HL-60/S4 treated with retinoic acid at 250 ng/mL for 4 days and 3 days (cell line): ENCODE data around the gene SRCIN1.

Experiments
- in situ Hi-C: fragments of 300-500 bp; cut with MboI; formaldehyde crosslinking; loops from 2 replicates; pipeline ENCODE4 v1.7.0; 2022; ENCODE audit warnings: low sequenced_read_pairs

Gene SRCIN1

GRCh38 chr17:38566666-38567031, 39.1 kb downstream of the SRCIN1 start:
- in situ Hi-C loops, result no loop called here

DNA sequence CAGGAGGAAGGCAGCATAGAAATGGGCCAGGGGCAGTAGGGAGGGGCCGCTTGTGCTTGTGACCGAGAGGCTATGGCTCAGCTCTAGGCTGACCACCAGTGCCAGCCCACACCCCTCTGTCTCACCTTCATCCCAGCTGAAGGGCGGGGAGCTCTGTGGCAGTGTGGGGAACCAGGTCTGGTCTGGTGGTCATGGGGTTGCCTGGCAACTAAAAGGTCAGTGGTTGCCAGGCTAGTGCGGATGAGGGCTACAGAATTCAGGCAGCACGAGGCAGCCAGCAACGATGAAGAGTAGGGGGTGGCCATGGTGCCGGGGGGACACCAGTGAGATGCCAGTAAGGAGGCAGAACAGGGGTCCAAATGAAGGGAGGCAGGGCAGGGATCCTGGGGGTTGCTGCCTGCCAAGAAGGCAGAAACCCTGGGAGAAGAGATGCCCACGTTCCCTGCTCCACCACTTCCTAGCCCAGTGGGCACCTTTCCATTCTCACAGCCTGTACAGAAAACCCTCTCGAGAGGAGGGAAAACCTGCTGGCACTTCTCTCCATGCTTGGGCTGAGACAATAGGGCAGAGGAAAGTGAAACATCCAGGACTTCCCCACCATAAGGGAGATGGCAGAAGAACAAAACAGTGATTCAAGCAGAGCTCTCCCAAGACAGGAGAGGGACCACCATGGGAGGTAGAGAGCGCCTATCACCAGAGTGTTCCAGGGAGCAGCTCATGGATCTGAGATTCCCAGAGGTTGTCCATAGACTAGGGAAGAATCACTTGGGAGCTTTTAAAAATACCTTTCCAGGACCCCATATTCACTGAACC, 39.7 kb downstream of the SRCIN1 start:
- in situ Hi-C loops, result no loop called here

DNA sequence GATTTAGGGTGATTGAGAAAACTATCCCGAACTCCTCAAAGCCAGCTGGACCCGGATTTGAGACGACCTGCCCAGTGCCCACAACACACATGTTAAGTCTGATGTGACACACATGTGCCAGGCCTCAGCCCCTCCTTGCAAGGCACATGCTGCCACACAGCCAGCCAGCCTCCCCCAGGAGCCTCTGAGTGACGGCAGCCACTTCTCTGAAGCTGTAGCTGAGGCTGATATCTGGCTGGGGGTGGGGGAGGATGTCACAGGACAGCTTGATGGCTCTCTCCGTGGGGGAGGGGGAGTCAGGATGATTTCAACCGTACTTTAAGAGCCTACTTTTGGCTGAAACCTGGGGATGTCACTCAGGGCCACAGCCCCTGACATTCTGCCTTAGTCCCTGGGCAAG, 40.9 kb downstream of the SRCIN1 start:
- in situ Hi-C loops, result no loop called here

DNA sequence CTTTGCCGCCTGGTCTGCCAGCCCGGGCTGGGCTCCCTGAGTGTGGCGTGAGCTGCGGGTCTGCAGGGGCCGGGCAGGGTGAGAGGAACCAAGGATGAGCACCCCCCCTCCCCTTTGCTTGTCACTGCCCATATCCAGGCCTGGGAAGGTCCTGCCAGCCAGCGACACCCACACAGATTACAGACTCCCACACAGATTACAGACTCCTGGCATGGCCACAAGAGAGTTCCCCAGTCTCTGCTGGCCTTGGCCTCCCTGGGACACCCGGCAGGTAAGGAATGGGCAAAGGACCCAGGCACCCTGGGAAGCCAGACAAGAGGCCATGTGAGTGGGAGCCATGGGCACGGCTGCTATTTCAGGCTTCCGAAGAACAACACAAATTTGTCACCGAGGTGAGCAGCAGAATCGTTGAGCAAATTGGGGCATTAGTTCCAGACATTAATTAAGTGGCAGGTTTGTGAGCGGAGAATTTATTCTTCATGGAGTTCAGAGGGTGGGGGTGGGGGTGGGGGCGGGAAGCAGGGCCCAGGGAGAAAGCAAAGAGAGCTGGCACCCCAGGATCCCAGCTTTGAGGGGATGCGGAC, 41.4 kb downstream of the SRCIN1 start:
- in situ Hi-C loops, result no loop called here

DNA sequence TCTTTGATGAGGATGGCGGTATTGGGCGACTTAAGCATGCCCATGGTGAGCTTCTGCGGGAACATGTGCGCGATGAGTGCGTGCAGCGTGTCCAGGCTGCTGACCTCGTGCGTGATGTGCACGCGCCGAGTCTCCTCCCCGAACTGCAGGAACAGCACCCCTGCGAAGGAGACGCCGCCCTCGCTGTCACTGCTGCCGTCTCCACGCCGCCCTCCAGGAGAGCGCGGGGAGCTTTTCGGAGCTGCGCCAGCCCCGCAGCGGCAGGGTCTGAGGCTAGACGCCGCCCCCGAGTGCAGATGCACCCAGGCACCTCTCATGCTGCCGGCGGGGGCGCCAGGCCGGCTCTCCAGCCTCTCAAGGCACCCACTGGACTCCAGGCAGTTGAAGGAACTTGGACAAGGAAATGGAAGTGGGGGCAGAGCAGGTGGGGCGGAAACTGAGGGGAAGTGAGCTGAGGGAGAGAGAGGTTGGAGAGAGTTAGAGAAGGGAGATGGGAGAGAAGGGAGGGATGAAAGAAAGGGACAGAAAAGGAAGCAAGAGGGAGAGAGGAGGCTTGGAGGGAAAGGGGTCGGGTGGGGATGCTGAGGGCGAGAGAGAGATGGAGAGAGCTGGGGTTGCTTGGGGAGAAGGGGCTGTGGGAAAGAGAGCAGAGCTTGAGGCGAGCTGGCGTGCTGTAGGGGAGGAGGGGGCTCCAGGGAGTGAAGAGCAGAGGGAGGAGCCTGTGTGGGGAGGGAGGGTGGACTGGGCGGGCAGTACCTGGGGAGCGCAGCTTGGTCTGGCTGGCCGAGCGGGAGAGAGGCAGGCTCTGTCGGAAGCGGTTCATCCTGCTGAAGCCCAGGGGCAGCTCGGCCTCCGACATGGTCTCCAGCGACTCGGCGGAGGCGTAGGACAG, 42.1 kb downstream of the SRCIN1 start:
- in situ Hi-C loops, result no loop called here

DNA sequence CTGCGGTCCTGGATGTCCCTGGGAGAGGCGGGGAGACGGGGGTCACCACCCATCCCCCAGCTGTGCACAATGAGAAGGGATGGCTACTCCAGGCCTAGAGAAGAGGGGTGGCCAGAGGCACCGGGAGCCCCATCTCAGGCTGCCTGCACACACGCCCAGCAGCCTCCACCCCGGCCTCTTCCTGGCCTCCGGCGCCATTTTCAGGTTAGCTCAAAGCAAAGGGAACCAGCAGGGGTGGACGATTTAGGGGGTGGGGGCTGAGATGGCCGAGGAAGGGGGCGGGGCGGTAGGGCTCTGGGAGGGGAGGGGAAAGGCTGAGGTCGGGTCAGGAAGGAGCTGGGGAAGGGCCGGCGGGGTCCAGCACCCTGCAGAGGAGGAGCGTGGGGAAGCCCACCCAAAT, 42.8 kb downstream of the SRCIN1 start:
- in situ Hi-C loops, result no loop called here

GRCh38 chr17:38562215-38562569, 43.6 kb downstream of the SRCIN1 start:
- in situ Hi-C loops, result no loop called here

- in situ Hi-C loops, result no loop called here
Measured at GRCh38 chr17:38561416-38562214, 44.1 kb downstream of the SRCIN1 start.

DNA sequence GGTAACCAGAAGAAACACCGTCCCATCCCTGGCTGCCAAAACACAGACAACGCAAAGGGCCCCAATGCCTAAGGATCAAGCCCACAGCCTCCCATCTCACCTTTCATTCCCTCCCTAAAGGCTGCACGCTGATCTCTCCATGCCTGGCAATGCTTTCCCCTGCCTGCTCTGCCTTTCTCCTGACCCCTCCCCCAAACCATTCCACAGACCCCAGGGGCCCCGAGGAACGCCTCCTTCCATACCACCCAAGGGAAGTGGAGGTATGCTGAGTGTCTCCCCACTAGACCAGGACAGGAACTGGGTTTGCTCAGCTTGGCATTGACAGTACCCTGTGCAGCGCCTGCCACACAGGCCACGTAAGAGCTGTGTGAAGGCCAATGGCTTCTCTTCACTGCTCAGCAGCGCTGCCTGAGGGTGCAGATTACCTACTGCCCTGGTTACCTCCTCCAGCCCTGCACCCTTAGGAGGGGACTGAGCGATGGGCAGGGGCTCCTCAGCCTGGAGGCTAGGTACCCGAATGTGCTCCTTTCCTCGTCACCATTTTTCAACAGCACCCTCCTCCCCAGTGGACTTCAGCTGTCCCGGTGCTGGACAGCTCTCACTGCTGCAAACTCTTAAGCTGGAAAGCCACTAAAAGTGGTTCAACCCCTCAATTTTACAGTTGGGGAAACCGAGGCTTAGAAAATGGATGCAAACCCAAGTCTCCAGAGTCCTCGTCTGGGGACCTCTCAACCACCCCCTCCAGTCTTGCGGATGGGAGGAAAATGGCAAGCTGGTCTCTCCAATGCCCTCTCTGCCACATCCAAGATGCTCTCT, 45.0 kb downstream of the SRCIN1 start:
- in situ Hi-C loops, result no loop called here

DNA sequence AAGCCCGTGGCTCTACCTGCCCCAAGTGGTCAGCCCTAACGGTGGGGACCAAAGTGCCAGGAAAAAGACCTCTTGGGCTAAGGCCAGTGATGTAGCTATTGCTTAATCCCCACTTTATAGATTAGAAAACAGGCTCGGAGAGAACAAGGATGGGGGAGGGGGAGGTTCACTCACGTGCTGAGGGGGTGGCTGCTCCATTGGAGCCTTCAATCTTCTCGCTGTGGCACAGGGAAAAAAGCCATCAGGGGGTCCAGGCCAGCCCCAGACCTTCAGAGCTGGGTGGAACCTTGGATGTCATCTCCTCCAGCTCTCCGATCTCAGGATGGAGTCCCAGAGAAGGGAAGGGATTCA, 45.9 kb downstream of the SRCIN1 start:
- in situ Hi-C loops, result no loop called here

GRCh38 chr17:38559051-38559879, 46.5 kb downstream of the SRCIN1 start:
- in situ Hi-C loops, result no loop called here

- in situ Hi-C loops, result no loop called here
Measured at GRCh38 chr17:38558728-38559050, 47.1 kb downstream of the SRCIN1 start.

GRCh38 chr17:38557836-38558727, 47.7 kb downstream of the SRCIN1 start:
- in situ Hi-C loops, result no loop called here

DNA sequence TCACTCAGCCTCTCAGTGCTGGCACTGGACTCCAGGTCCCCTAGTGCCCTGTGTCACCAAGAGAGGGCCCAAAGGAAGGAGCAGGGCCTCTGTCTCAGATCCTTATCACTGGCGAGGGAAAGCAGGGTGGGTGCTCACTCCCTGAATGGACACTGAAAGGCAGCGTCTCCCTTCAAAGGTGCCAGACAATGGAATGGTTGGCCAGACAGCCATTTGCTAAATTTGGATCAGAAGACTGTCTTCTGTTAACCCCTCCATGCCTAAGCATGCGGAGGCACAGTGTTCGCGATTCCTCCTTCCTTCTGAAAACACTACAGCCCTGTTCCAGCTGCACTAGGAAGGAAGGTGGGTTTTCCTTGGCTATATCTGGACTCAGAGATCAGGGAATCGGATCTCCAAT, 48.4 kb downstream of the SRCIN1 start:
- in situ Hi-C loops, result no loop called here

GRCh38 chr17:38556239-38556638, 49.5 kb downstream of the SRCIN1 start:
- in situ Hi-C loops, result no loop called here

- in situ Hi-C loops, result no loop called here
Measured at GRCh38 chr17:38554430-38555350, 51.1 kb downstream of the SRCIN1 start.

GRCh38 chr17:38552343-38552742, 53.4 kb downstream of the SRCIN1 start:
- in situ Hi-C loops, result no loop called here

- in situ Hi-C loops, result no loop called here
Measured at GRCh38 chr17:38551121-38551520, 54.6 kb downstream of the SRCIN1 start.
